Skin epidermis (tissue), 12 donors: ENCODE measurements around the gene VPS13A.

Source experiments
- H3K27ac ChIP-seq, 21 experiments: fragments of 200-600 bp; sonication (generic) in 11 of 21; one replicate each; pipeline ENCODE4 v1.5.0; 2020; ENCODE audit warnings: mild to moderate bottlenecking in 3 of 21, inconsistent platforms in 2 of 21, moderate library complexity in 2 of 21
- H3K4me3 ChIP-seq, 7 experiments: fragments of 200-600 bp; sonication (generic) in 2 of 7; one replicate each; pipeline ENCODE4 v1.5.0; 2020; ENCODE audit warnings: inconsistent platforms in 2 of 7, mild to moderate bottlenecking in 2 of 7, moderate library complexity in 1 of 7

Gene VPS13A

GRCh38 chr9:77449240-77450084 lies 272.1 kb downstream of the VPS13A start:
- Histone ChIP-seq H3K4me3 (no peak overlapping the region), H3K27ac (no peak overlapping the region)

GRCh38 chr9:77450085-77450475 lies 272.7 kb downstream of the VPS13A start:
- Histone ChIP-seq H3K27ac (no peak overlapping the region), H3K4me3 (no peak overlapping the region)

- no peak overlapping the region for H3K4me3 ChIP-seq
- no peak overlapping the region for H3K27ac ChIP-seq
Measured at GRCh38 chr9:77451507-77451906, 274.2 kb downstream of the VPS13A start.

- H3K27ac ChIP-seq = no peak overlapping the region
- H3K4me3 ChIP-seq = no peak overlapping the region
Measured at GRCh38 chr9:77453825-77454647, 276.7 kb downstream of the VPS13A start.

GRCh38 chr9:77454663-77455062 lies 277.3 kb downstream of the VPS13A start:
- no peak overlapping the region for H3K4me3 ChIP-seq
- no peak overlapping the region for H3K27ac ChIP-seq

- H3K27ac ChIP-seq = no peak overlapping the region
Measured at GRCh38 chr9:77455312-77455927, 278.1 kb downstream of the VPS13A start.

GRCh38 chr9:77456829-77457437 lies 279.6 kb downstream of the VPS13A start:
- Histone ChIP-seq H3K27ac (no peak overlapping the region), H3K4me3 (no peak overlapping the region)

More at GRCh38 chr9:77455312-77455927, 278.1 kb downstream of the VPS13A start:
- H3K4me3 ChIP-seq = no peak overlapping the region

- peak overlapping the region in 1 of 21 experiments; percentile 17 for H3K27ac ChIP-seq
- no peak overlapping the region for H3K4me3 ChIP-seq
Measured at GRCh38 chr9:77457916-77458592, 280.7 kb downstream of the VPS13A start.

- H3K27ac ChIP-seq = no peak overlapping the region
- H3K4me3 ChIP-seq = no peak overlapping the region
Measured at GRCh38 chr9:77460938-77461337, 283.6 kb downstream of the VPS13A start.

- no peak overlapping the region for H3K27ac ChIP-seq
- no peak overlapping the region for H3K4me3 ChIP-seq
Measured at GRCh38 chr9:77462066-77462465, 284.7 kb downstream of the VPS13A start.

GRCh38 chr9:77463151-77463550 lies 285.8 kb downstream of the VPS13A start:
- Histone ChIP-seq H3K27ac (no peak overlapping the region), H3K4me3 (no peak overlapping the region)

GRCh38 chr9:77464661-77465060 lies 287.3 kb downstream of the VPS13A start:
- no peak overlapping the region for H3K4me3 ChIP-seq

GRCh38 chr9:77469515-77470231 lies 292.3 kb downstream of the VPS13A start:
- H3K27ac ChIP-seq = no peak overlapping the region
- no peak overlapping the region for H3K4me3 ChIP-seq

More at GRCh38 chr9:77464661-77465060, 287.3 kb downstream of the VPS13A start:
- H3K27ac ChIP-seq = no peak overlapping the region
